ENCODE measurements around the gene SLC29A3. TPM values are rescaled to one million over a fixed set of nuclear protein-coding genes. Genes with fewer than 3 reads are reported as not detected.

Gene SLC29A3
- total RNA-seq, 1 experiment from 2014 or later: 9.2 TPM

DNA sequence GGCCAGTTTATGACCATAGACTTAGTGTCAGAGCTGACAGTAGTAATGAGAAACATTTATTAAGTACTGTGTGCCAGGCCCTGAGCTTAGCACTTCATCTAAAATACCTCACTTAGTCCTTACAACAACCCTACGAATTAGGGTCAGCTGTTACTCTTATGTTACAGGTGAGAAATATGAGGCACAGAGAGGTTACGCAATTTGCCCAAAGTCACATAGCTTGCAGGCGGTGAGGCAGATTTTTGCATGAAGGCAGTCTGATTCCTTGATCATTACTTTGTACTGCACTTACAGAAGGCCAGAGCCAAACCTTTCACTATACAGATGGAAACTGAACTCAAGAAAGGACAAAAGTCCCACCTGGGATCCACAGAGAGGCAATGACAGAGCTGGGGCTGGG, 87.8 kb downstream of the SLC29A3 start:
- Histone ChIP-seq H3K27ac (ENCODE audit: insufficient read length, low read depth, low read length) (no peak overlapping the region), H3K4me1 (ENCODE audit: insufficient read depth, low read length) (no peaks in the 10 kb centered on the region), H2BK120ac (ENCODE audit: low read depth, low read length, poor library complexity, severe bottlenecking) (no peak overlapping the region), H3K14ac (ENCODE audit: insufficient read depth, low read length) (no peak overlapping the region), H2BK5ac (ENCODE audit: insufficient read length, low read length) (no peak overlapping the region), H3K4me2 (ENCODE audit: insufficient read depth, insufficient read length, low read length) (no peak overlapping the region), H3K23ac (ENCODE audit: insufficient read length, low read depth, low read length) (no peak overlapping the region), H3K79me2 (ENCODE audit: insufficient read depth, low read length) (no peaks in the 10 kb centered on the region), H4K20me1 (ENCODE audit: control insufficient read depth, insufficient read depth, insufficient read length) (no peaks in the 10 kb centered on the region), H3K56ac (ENCODE audit: insufficient read length, low read depth, low read length) (no peak overlapping the region), H3K4ac (ENCODE audit: low read depth, low read length) (no peak overlapping the region), H3K23me2 (ENCODE audit: insufficient read length, low read depth, low read length, poor library complexity, severe bottlenecking) (no peaks in the 10 kb centered on the region), H3K9me3 (ENCODE audit: control insufficient read depth, low read depth, low read length) (no peaks in the 10 kb centered on the region), H4K8ac (replicated peaks; ENCODE audit: insufficient read length, low read depth, low read length) (no peak overlapping the region), H2AFZ (ENCODE audit: low read length) (no peak overlapping the region), H2AK5ac (ENCODE audit: insufficient read length, low read length) (no peak overlapping the region), H3K27me3 (ENCODE audit: insufficient read depth, low read length) (no peaks in the 10 kb centered on the region), H3T11ph (ENCODE audit: low read length) (no peak overlapping the region), H4K91ac (ENCODE audit: insufficient read length, low read depth, low read length) (no peak overlapping the region), H4K5ac (ENCODE audit: insufficient read length, low read depth, low read length) (no peak overlapping the region), H2BK20ac (ENCODE audit: low read depth, low read length, poor library complexity, severe bottlenecking) (no peak overlapping the region), H2BK15ac (ENCODE audit: low read depth, low read length) (no peak overlapping the region), H3K18ac (ENCODE audit: insufficient read length, low read depth, low read length) (no peak overlapping the region), H3K79me1 (ENCODE audit: insufficient read depth, low read depth, low read length, poor library complexity, severe bottlenecking) (no peaks in the 10 kb centered on the region), H2BK12ac (ENCODE audit: insufficient read length, low read depth, low read length) (no peak overlapping the region), H3K9ac (ENCODE audit: extremely low read depth, insufficient read length, low read length) (no peak overlapping the region)
- no peak overlapping the region for H3K27ac Mint-ChIP-seq
- WGBS (ENCODE audit: extremely low coverage, insufficient read length, low lambda C conversion rate): no CpG with 5 or more reads among the region's 3 CpGs
- no peak for DNase-seq
- H3K27me3 Mint-ChIP-seq (ENCODE audit: low read depth): peaks cover 21% of the 10 kb centered on the region
- H3K4me1 Mint-ChIP-seq: peaks cover 11 to 13% of the 10 kb centered on the region in 2 experiments
- no peak overlapping the region for H3K4me3 Mint-ChIP-seq
- H3K9me3 Mint-ChIP-seq: peaks cover 6 to 8% of the 10 kb centered on the region in 2 experiments
- no peak for TF ChIP-seq CTCF (conservative IDR thresholded peaks at IDR 0.05)
- peaks cover 2 to 9% (median 3%) of the 10 kb centered on the region in 3 experiments; a peak in 4 of 7 replicates for H3K36me3 Mint-ChIP-seq (ENCODE audit: insufficient read depth in 1 of 3, low read depth in 3 of 3)

Measured in H9 (cell line).